NCI-H510A (cell line): ENCODE measurements around the gene SIVA1.

ENCODE experiments used
- DNase-seq: peaks from one replicate; lab custom pipeline; 2025; lab: John Stamatoyannopoulos, UW

Gene SIVA1

GRCh38 chr14:104797115-104798044, 44.4 kb downstream of the SIVA1 start:
- DNase-seq = peak; percentile 66

GRCh38 chr14:104798300-104799243, 45.6 kb downstream of the SIVA1 start:
- no peak for DNase-seq

GRCh38 chr14:104799244-104800014, 46.5 kb downstream of the SIVA1 start:
- DNase-seq = no peak

GRCh38 chr14:104800015-104800770, 47.2 kb downstream of the SIVA1 start:
- DNase-seq = peak; percentile 70

GRCh38 chr14:104800771-104801519, 48.0 kb downstream of the SIVA1 start, which contains the start of gene ZBTB42:
TSS of gene ZBTB42 (plus strand) at chr14:104801101. CDS start at chr14:104801198, 97 bp downstream.
- DNase-seq = peak; percentile 82

GRCh38 chr14:104801520-104802393, 48.8 kb downstream of the SIVA1 start:
- DNase-seq = no peak

- no peak for DNase-seq
Observed at GRCh38 chr14:104802394-104803184, 49.6 kb downstream of the SIVA1 start.

- no peak for DNase-seq
Observed at GRCh38 chr14:104803280-104803911, 50.4 kb downstream of the SIVA1 start.

- no peak for DNase-seq
Observed at GRCh38 chr14:104803912-104804410, 51.0 kb downstream of the SIVA1 start.

- DNase-seq = no peak
Observed at GRCh38 chr14:104804481-104805325, 51.8 kb downstream of the SIVA1 start.

GRCh38 chr14:104805326-104805678, 52.4 kb downstream of the SIVA1 start:
- no peak for DNase-seq

- no peak for DNase-seq
Observed at GRCh38 chr14:104805941-104806624, 53.1 kb downstream of the SIVA1 start.

GRCh38 chr14:104806625-104807465, 53.9 kb downstream of the SIVA1 start:
- DNase-seq = no peak

GRCh38 chr14:104808456-104808855, 55.5 kb downstream of the SIVA1 start:
- DNase-seq = no peak
